Measurements from ENCODE around the gene POU2AF2.

The POU2AF2 gene

GRCh38 chr11:111306321-111306720 lies 60.8 kb downstream of the POU2AF2 start:
- peaks cover 10% of the 10 kb centered on the region for H3K27me3 ChIP-seq (ENCODE audit: insufficient read depth, poor library complexity, severe bottlenecking)
- H3K27ac ChIP-seq (replicated peaks): no peak overlapping the region
- no peak for TF ChIP-seq GABPA (IDR thresholded peaks at IDR 0.05; ENCODE audit: low read depth)
- no peak for TF ChIP-seq CTCF (IDR thresholded peaks at IDR 0.05; ENCODE audit: insufficient read depth, low read length)
- TF ChIP-seq POLR2AphosphoS5 (IDR thresholded peaks at IDR 0.05; ENCODE audit: low read depth): no peak
- TF ChIP-seq, protein P1, sequence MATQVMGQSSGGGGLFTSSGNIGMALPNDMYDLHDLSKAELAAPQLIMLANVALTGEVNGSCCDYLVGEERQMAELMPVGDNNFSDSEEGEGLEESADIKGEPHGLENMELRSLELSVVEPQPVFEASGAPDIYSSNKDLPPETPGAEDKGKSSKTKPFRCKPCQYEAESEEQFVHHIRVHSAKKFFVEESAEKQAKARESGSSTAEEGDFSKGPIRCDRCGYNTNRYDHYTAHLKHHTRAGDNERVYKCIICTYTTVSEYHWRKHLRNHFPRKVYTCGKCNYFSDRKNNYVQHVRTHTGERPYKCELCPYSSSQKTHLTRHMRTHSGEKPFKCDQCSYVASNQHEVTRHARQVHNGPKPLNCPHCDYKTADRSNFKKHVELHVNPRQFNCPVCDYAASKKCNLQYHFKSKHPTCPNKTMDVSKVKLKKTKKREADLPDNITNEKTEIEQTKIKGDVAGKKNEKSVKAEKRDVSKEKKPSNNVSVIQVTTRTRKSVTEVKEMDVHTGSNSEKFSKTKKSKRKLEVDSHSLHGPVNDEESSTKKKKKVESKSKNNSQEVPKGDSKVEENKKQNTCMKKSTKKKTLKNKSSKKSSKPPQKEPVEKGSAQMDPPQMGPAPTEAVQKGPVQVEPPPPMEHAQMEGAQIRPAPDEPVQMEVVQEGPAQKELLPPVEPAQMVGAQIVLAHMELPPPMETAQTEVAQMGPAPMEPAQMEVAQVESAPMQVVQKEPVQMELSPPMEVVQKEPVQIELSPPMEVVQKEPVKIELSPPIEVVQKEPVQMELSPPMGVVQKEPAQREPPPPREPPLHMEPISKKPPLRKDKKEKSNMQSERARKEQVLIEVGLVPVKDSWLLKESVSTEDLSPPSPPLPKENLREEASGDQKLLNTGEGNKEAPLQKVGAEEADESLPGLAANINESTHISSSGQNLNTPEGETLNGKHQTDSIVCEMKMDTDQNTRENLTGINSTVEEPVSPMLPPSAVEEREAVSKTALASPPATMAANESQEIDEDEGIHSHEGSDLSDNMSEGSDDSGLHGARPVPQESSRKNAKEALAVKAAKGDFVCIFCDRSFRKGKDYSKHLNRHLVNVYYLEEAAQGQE (IDR thresholded peaks at IDR 0.05; ENCODE audit: insufficient replicate concordance, low read depth): no peak
- TF ChIP-seq SPI1 (IDR thresholded peaks at IDR 0.05; ENCODE audit: borderline replicate concordance, low read depth): no peak

GRCh38 chr11:111307472-111308108 lies 62.1 kb downstream of the POU2AF2 start:
- H3K27me3 ChIP-seq (ENCODE audit: insufficient read depth, poor library complexity, severe bottlenecking): peaks cover 10% of the 10 kb centered on the region
- DNase-seq (ENCODE audit: low read depth in 1 of 2, low spot score in 1 of 2): no peak

More at GRCh38 chr11:111306321-111306720, 60.8 kb downstream of the POU2AF2 start:
- DNase-seq (ENCODE audit: low read depth in 1 of 2, low spot score in 1 of 2): no peak
- no peak overlapping the region for H3K4me3 ChIP-seq (replicated peaks; ENCODE audit: insufficient read depth, low read length)

DNA sequence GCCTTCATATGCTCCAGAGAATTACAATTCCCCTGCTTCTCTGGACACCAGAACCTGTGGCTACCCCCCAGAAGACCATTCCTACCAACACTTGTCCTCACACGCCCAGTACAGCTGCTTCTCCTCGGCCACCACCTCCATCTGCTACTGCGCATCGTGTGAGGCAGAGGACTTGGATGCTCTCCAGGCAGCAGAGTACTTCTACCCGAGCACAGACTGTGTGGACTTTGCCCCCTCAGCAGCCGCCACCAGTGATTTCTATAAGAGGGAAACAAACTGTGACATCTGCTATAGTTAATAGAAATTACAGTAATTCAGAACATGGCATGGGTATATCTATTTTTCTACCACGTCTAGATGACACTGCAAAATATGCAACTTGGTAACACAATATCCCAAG lies 62.6 kb downstream of the POU2AF2 start:
- no peak for TF ChIP-seq GABPA (IDR thresholded peaks at IDR 0.05; ENCODE audit: low read depth)
- H3K4me3 ChIP-seq (replicated peaks; ENCODE audit: insufficient read depth, low read length): no peak overlapping the region
- peaks cover 9% of the 10 kb centered on the region for H3K27me3 ChIP-seq (ENCODE audit: insufficient read depth, poor library complexity, severe bottlenecking)

More at GRCh38 chr11:111307472-111308108, 62.1 kb downstream of the POU2AF2 start:
- TF ChIP-seq, protein P1 (IDR thresholded peaks at IDR 0.05; ENCODE audit: insufficient replicate concordance, low read depth): no peak
- TF ChIP-seq SPI1 (IDR thresholded peaks at IDR 0.05; ENCODE audit: borderline replicate concordance, low read depth): no peak
- H3K4me3 ChIP-seq (replicated peaks; ENCODE audit: insufficient read depth, low read length): no peak overlapping the region
- no peak overlapping the region for H3K27ac ChIP-seq (replicated peaks)

DNA sequence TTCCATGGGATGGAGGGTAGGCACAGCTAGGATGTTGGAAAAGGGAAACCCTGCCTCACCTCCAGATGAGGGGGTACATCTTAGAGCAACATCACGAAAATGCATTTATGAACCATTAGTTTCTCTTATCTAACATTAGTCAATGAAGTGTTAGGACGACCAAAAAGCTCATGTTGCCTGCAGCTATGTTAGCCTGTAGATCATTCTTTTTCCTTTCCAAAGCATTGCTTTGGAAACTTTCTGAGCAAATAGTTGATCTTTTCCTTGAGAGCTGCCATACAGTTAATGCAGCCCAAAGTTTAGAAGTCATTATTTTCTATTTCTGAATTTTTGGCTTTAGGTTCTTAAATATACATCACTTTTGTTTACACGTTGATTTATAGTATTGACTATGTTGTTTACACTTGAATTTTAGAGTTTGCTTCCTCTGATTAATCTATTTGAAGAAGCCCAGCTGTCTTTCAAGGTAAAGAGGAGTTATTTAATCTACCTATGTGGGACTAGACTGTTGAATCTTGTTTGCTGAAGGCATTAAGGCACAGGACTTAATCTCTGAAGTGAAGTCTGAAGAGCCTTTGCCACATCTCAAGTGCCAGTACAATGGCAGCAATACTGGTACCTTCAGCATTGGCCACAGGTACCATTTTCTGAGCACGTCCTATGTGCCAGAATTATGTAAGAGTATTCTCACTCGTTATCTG lies 63.8 kb downstream of the POU2AF2 start:
- no peak for DNase-seq (ENCODE audit: low read depth in 1 of 2, low spot score in 1 of 2)
- no peak overlapping the region for H3K4me3 ChIP-seq (replicated peaks; ENCODE audit: insufficient read depth, low read length)
- TF ChIP-seq, protein P1 (IDR thresholded peaks at IDR 0.05; ENCODE audit: insufficient replicate concordance, low read depth): no peak
- no peak for TF ChIP-seq CTCF (IDR thresholded peaks at IDR 0.05; ENCODE audit: insufficient read depth, low read length)
- TF ChIP-seq GABPA (IDR thresholded peaks at IDR 0.05; ENCODE audit: low read depth): no peak
- no peak for TF ChIP-seq POLR2AphosphoS5 (IDR thresholded peaks at IDR 0.05; ENCODE audit: low read depth)
- TF ChIP-seq SPI1 (IDR thresholded peaks at IDR 0.05; ENCODE audit: borderline replicate concordance, low read depth): no peak
- no peaks in the 10 kb centered on the region for H3K27me3 ChIP-seq (ENCODE audit: insufficient read depth, poor library complexity, severe bottlenecking)
- H3K27ac ChIP-seq (replicated peaks): no peak overlapping the region

More for the DNA sequence above, 62.6 kb downstream of the POU2AF2 start:
- no peak for DNase-seq (ENCODE audit: low read depth in 1 of 2, low spot score in 1 of 2)
- no peak overlapping the region for H3K27ac ChIP-seq (replicated peaks)

Measured in HL-60 (cell line).